CD4-positive, alpha-beta T cell treated with Interleukin-10 for 1 hour (primary cell): Measurements from ENCODE around the gene AIDA.
A peak's percentile ranks its signal among the peaks of the same experiment; 100 is the strongest.
"Not testable (repeated sequence)": the region's sequence is repeated elsewhere in the genome, so short reads cannot be mapped to it uniquely, and the experiment has no call there.

Experiments
- DNase-seq: peaks from one replicate; pipeline ENCODE4 v3.0.0-alpha.2; 2020

AIDA gene, protein sequence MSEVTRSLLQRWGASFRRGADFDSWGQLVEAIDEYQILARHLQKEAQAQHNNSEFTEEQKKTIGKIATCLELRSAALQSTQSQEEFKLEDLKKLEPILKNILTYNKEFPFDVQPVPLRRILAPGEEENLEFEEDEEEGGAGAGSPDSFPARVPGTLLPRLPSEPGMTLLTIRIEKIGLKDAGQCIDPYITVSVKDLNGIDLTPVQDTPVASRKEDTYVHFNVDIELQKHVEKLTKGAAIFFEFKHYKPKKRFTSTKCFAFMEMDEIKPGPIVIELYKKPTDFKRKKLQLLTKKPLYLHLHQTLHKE

DNA sequence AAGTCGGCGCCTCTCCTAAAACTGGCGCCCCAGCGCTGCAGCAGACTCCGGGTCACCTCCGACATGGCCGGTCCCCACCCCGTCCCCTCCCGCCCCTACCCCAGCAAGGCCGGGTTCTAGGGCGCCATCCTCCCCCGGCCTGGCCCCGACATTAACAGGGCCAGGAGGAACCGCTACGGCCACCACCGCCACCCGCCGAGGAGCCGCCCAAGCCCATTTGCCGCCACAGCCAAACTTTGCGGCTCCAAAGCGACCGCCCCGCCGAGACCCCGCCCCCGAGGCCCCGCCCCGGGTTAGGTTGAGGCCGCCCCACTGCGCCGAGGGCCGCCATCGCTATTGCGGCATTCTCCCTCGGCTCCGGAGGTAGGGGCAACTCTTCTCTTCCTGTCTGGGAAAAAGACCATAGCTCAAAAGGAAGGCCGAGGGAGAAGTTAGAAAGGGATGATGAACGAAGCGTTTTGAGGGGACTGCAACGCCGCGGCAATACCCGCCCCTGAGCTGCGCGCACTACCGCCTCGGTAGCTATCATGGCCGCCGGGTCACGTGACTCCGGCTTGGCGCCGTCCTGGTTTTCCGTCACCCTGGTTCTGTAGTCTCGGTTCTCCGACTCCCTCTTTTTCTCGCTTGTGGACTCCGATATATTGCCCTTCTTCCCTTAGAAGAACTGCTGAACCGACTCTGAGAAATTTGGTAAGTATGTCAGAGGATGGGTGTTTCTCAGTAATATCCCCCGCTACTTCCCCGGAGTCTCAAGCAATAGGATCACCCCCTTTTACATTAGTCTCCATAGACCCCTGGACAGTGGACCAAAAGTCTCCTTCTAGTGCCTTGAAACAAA, at the start of gene AIDA, which contains the start of gene BROX:
TSS of gene AIDA (minus strand) at position 239 of the 838 bp plus-strand sequence. CDS start at position 65, 174 bp downstream.
TSS of gene BROX (plus strand) at position 312 of the 838 bp plus-strand sequence. CDS start 3,136 bp downstream, outside the sequence.
- DNase-seq: peak; percentile 94

DNA sequence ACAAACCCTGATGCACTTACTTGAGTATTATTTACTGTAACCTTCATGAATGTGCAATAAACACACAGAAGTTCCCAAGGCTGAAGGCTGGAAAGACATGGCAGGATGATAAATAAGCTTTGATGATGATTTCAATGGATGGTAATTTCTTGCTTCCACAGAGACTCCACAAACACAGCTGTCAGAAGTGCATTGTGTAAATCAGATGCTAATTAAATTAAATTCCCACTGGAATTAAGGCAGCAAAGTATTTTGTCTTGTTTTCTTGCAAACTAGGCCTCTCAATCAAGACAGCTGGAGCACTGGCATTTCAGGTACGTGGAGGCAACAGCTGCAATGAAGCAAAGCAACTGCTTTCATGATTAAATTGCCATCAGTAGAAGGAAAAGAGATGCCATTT, 48.8 kb upstream of the AIDA start:
- no peak for DNase-seq

DNA sequence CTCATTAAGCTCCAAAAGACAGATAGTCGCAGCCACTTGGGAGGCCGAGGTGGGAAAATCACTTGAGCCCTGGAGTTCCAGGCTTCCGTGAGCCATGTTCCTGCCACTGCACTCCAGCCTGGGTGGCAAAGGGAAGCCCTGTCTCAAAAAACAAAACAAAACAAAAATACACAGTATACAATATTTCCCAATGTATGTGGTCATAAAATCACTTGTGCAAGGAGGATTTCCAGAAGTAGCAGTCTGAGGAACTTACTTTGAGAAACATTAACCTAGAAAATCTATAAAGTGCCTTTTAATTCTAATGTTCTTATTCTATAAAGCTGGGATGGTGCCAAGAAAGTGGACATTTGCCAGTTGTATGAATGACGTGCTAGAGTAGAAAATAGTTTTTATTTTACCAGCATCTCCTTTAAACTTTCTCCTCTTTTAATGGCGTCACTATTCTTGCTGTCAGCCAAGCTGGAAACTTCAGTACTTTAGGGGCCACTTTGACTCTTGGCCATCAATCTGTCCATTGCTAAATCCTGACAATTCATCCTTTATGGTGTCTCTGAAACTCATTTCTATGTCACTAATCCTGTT, 47.3 kb upstream of the AIDA start:
- DNase-seq: no peak

DNA sequence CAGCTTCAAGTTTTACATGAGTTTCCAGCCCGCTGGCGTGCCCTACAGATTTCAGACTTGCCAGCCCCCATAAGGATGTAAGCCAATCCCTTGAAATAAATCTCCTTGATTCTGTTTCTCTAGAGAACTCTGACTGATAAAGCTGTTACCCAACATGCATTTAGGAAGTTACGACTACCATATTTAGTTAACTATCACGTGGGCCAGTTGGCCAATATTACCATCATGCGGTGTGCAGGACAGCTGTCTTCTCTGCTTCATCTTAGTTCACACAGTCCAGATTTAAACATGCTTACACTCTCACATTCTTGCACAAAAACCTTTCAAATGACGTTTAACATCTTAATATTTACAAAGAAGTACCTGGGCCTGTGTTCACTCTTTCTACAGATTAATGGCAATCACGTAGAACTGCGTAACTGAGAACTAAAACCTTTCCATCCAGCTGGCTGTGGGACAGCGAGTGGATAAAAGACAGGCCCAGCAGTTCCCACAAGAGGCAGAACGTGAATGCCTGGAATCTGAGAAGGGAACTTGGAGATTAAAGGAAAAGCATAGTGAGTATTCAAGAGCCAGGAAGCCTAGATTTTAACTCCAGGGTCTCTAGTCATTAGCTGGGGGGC, 45.5 kb upstream of the AIDA start:
- DNase-seq: no peak

DNA sequence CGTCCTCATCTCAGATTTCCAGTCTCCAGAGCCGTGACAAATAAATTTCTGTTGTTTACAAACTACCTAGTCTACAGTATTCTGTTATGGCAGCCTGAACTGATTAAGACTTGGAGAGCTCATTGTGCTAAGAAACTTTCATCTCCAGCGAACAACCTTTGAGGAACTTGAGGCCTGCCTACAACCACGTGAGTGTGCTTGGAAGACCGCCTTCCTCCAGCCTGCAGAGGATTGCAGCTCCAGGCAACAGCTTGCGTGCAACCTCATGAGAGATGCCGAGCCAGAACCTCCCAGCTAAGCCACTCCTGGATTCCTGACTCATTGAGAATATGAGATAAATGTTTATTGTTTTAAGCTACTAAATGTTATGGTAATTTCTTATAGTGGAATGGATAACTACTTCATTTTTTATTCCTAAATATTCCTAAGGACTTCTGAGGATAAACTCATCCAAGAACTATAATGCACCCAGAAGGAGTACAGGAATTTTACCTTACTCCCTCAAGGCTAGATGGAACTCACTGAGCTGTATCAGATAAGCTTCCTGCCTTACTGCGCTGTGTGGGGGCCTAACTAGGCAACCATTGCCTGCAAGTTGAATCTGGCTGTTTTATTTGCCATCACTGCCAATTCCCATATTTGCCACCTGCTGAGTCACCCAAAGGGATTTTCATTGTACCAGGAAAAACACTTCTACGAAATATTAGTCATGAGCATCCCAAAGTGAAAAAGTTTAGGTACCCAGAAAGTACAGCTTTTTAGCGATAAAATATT, 42.3 kb upstream of the AIDA start:
- DNase-seq: no peak

DNA sequence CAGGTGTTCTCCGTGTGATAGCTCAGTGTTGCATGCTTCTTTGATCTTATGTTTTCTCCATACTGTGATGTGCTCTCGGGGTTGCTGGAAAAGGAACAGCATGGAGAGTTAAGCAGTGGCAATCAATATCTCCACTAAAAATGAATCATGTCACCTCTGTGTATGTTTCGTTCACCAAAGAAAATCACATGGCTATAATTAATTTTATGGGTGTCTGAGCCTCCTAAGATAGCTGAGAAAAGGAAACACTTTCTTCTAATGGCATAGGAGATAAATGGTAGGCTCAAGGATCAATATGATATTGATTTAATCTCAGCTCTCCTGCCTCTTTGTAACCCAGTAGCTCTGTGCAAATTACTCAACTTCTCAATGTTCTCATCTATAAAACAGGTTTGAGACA, 39.0 kb upstream of the AIDA start:
- no peak for DNase-seq

DNA sequence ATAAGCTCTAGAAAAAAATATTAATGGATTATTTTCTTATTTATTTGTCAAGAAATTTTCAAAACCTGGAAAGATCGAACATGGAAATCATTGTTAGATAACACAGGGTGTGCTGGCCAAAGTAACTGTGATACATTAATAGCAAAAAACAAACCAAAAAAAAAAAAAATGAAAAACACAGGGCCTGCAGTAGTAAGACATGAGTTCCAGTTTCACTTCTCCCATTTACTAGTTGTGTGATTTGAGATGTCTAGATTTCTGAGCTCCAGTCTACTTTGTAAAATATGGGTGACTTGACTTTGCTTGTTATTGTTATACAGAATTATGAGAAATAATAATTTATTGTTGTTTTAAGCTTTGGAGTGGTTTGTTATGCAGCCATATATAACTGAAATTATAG, 38.4 kb upstream of the AIDA start:
- no peak for DNase-seq

DNA sequence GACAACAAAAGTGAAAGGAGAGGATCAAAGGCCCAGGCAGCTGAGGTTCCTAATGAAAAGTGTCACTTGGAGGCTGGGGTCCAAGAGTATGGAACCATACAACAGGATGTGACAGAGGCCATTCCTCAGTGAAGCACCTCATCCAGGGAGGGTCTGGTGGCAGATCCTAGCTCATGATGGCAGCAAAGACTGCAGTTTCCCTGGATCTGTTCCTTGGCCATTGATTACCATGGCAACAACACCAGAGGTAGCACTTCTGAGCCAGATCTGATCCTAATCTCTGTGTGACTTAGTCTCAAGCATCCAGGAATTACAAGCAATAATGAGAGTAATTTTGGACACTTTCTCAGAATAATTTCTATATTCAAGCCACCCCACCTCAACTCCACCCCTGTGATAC, 37.6 kb upstream of the AIDA start:
- no peak for DNase-seq

DNA sequence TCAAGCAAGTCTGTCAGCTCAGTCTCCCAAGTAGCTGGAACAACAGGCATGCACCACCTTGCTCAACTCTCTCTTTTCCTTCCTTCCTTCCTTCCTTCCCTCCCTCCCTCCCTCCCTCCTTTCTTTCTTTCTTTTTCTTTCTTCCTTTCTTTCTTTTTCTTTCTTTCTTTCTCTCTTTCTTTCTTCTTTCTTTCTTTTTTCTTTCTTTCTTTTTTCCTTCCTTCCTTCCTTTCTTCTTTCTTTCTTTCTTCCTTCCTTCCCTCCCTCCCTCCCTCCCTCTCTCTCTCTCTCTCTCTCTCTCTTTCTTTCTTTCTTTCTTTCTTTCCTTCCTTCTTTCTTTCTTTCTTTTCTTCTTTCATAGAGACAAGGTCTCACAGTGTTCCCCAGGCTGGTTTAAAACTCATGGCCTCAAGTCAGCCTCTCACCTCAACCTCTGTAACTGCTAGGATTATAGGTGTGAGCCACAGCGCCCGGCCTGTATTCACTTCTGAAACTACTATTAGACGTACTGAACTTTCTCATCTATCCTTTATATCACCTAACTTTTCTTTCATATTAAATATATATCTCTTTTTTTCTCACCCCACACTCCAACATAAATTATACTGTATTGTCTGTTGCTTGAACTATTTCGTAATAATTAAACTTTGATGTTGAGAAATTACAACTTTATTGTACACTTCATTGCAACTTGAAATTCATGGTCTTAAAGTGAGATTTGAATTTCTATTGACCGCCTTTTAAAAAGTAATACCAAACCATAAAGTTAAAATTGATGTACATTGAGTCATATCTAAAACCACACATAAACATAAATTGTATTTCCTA, 29.6 kb upstream of the AIDA start:
- DNase-seq: not testable (repeated sequence)

DNA sequence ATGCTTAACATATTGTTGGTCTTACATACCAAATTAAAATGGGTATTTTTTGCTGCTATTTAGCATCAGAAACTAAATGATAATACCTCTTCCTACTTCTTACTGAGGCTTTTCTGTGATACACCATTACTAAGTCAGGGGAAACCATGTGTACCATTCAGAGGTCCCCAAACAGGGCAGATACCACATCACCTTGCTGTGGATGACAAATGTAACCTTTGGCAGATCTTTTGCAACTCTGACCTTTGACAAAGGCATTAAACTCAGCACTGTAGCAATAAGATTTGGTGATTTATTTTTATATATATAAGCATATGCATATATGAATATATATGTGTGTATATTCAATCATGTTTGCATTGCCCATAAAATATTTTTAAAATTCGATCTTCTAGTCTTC, 27.6 kb upstream of the AIDA start:
- DNase-seq: no peak

DNA sequence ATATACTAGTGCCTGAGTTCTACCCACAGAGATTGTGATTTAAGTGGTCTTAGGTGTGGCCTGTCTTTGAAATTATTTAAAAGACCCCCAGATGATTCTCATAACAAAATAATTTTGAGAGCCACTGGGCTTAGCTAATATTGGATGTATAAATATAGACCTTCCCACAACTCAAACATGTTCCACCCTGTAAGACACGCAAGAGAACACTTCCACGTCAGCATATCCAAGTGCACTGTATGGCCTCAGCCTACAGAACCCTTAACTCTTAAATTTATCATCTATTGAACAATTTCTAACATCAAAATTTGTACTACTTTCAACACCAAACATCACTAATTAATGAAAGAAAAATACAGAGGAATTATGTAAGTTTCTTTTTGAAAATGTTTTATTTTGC, 27.2 kb upstream of the AIDA start:
- DNase-seq: no peak

DNA sequence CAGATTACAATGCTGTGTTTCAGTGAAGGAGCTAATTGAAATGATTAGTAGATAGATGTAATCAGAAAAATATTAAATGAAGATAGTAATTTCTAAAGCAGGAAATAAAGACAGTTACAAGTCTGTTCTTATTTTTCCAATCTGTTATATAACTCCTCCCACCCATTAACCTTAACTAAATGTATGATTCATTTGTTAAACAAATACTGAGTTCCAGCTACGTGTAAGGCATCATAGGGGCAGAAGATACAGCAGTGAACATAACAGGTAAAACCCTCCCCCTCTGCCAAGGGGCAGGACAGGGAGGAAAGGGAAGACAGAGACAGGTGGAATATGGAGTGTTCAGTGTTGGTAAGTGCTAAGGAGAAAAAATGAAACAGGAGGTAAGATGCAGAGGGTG, 24.7 kb upstream of the AIDA start, which contains the start of gene FAM177B:
TSS of gene FAM177B (plus strand) at position 231 of the 400 bp plus-strand sequence. CDS start 9,344 bp downstream, outside the sequence.
- no peak for DNase-seq

DNA sequence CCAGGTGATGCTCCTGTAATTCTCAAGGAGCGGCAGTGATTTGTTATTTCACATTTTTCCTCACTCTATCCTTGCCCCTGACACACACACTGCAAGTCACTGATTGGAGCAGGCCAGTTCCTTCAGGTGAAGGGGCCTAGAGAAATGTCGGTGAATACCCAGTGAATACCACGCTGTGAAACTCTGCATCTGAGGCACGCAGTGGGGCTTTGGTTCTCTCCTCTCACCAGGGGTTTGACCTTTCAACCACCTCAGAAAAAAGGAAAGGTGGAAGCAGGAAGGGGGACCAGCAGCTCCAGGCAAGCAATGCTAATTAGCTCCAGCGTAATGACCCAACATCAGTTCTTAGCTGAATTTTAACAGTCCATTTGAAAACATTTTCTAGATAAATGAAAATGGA, 24.2 kb upstream of the AIDA start:
- no peak for DNase-seq

DNA sequence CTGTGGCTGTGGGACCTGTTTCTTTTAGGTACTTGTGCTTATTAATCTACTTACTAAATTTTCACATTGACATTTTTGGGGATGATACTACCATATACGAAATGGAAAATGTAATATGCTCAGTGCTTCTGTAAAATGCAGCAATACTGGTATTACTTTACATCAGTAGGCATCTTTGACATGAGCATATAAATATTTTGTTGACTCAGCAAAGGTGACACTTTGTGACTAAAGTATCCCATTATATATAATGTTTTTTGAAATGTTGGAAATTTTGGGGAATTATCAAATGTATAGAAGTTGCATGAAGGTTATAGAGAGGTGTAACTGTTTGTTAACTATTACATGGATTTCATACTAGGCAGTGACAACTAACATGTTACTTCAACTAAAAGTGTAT, 22.4 kb upstream of the AIDA start:
- no peak for DNase-seq

DNA sequence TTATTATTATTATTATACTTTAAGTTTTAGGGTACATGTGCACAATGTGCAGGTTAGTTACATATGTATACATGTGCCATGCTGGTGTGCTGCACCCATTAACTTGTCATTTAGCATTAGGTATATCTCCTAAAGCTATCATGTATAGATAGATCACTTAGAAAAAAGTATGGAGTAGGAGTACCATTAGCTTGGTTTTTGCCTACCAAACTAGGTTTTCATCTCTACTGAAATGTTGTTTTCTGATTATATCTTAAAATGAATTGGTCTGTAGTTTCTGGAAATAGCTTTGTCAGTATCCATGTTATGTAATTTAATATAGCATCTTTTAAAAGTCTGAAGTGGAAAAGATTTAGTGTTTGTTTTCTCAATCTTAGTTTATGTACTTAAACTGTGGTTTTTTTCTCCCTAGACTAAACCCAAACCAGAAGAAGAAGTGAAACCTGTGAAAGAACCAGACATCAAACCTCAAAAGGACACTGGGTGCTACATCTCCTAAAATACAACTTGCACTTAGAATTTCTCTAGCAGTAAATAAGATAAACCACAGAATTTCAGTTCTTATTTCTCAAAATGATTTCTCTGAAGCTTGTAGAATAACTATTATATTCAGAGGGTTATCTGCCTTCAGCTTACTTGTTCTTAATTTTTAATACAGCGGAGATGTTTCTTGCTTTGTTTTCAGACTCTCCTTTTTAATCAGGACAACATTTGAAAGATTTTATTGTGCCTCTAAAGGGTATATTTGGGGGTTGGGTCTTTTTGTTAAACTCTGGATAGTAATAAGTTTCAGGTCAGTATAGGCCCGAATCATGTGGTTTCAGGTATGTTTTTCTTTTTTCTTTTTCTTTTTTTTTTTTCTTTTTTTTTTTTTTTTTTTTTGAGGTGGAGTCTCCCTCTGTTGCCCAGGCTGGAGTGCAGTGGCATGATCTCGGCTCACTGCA, 20.2 kb upstream of the AIDA start:
- DNase-seq: no peak

DNA sequence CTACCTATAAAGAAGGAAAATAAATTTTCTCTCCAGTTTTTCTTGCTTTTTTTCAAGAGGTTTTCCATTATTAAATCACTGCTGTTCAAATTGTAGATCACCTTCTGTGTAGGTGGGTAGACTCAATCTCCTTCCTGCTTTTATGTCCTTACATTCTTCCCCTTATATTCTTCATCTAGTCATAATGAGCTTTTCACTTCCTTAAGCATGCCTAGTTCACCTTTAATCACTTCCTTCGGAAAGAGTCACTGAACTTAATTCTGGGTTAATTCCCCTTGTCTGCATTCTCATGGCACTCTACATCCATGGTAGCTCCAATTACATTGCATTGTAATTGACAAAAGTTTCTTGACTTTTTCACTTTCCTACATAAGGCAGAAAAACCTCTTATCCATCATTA, 18.6 kb upstream of the AIDA start:
- DNase-seq: no peak

DNA sequence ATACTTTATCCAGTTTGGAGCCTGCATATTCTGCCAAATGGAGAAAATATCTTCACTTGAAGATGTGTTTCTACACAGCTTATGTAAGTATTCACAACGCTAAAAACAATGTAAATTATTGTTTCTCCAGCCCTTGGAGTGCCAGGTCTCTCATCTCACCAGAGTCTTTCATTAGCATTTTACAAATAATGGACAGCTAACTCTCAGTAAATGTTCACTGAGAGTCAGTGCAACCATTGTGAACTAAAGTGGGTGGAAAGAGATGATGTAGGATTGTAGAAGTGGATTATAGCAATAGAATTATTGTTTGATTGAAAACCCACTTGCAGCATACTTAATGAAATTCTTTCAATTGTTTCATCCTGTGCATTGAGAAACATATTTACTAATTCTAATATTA, 16.5 kb upstream of the AIDA start:
- no peak for DNase-seq

DNA sequence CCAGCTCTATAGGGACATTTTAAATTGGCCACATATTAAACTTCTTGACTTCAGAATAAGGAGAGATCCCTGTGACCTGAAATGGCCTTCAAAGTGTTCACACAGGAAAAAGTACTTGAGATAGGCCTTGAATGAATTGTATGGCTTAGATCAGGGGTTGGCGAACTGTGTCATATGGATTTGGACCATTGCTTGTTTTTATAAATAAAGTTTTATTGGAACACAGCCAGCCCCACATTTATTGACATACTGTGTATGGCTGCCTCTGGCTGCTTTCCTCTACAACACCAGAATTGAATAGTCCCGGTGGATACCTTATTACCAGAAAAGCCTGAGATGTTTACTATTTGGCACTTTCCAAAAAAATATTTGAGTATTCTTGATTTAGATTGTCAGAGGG, 4.1 kb upstream of the AIDA start:
- DNase-seq: no peak

DNA sequence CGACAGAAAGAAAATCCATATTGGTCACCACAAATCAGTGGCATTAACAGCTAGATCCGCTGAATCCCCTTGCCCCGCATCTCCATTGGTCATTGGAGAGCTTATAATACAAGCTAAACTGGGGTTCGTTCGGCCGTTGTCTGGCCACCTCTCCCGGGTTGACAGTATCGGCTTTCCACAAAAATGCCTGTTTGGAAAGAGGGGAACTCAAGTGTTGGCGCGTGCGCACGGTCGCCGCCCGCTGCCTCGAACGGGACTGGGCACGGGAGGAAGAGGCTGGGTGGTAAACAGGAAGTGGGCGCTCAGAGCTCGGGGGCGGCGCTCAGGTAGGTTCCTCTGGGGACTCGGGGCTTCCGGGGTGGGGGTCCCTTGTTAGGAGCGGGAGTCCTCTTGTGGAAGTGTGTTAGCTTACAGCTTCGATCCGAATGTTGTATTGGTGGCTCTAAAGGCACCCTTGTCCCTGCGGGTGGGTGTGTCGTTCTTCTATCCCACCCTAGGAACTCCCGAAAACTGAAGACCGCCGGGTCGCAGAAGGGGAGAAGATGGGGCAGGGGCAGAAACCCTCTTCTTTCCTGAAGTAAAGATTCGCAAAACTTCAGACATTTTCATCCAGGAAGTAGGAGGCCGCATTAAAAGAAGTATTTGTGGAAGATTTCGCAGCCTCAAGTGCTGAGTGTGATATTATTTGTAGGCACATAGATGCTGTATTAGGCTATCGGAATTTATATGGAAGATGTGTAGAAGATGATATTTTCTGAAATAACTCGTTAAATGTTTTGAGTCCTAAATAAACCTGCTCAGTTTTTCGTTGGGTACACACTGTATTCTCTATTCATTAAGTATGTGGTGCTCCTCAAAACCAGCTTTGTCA, 1.0 kb upstream of the AIDA start:
- DNase-seq: peak; percentile 95
